Mucosa of stomach (tissue), 1 donor: Measurements from ENCODE around the gene ZNF587.
A peak's percentile ranks its signal among the peaks of the same experiment; 100 is the strongest.
"Not testable (repeated sequence)": the region's sequence is repeated elsewhere in the genome, so short reads cannot be mapped to it uniquely, and the experiment has no call there.

Experiments
- H3K27me3 ChIP-seq: one replicate; pipeline ENCODE4 v1.7.0; 2013; ENCODE audit warnings: mild to moderate bottlenecking, low read length; ENCODE audit not compliant: control insufficient read depth, insufficient read depth
- H3K36me3 ChIP-seq: one replicate; pipeline ENCODE4 v1.7.0; 2013; ENCODE audit warnings: low read length; ENCODE audit not compliant: control insufficient read depth, insufficient read depth
- H3K4me1 ChIP-seq: one replicate; pipeline ENCODE4 v1.7.0; 2013; ENCODE audit warnings: mild to moderate bottlenecking, low read length; ENCODE audit not compliant: control insufficient read depth, insufficient read depth
- H3K4me3 ChIP-seq: one replicate; pipeline ENCODE4 v1.7.0; 2013; ENCODE audit warnings: low read length
- H3K9ac ChIP-seq: one replicate; pipeline ENCODE4 v1.7.0; 2013; ENCODE audit warnings: mild to moderate bottlenecking, low read length, moderate library complexity
- H3K9me3 ChIP-seq: one replicate; pipeline ENCODE4 v1.7.0; 2013; ENCODE audit warnings: mild to moderate bottlenecking, low read length, moderate library complexity; ENCODE audit not compliant: control insufficient read depth
- donor health status: Pancreatic carcinoma.

ZNF587 gene

GRCh38 chr19:57867868-57868492 is 18.3 kb downstream of the ZNF587 start:
- H3K9me3 ChIP-seq: no peaks in the 10 kb centered on the region
- peaks cover 5% of the 10 kb centered on the region for H3K36me3 ChIP-seq
- no peak overlapping the region for H3K4me3 ChIP-seq
- no peaks in the 10 kb centered on the region for H3K27me3 ChIP-seq
- no peaks in the 10 kb centered on the region for H3K4me1 ChIP-seq
- H3K9ac ChIP-seq: no peak overlapping the region

- H3K9me3 ChIP-seq: not testable (repeated sequence)
Measured at GRCh38 chr19:57869655-57870054, 20.0 kb downstream of the ZNF587 start.

DNA sequence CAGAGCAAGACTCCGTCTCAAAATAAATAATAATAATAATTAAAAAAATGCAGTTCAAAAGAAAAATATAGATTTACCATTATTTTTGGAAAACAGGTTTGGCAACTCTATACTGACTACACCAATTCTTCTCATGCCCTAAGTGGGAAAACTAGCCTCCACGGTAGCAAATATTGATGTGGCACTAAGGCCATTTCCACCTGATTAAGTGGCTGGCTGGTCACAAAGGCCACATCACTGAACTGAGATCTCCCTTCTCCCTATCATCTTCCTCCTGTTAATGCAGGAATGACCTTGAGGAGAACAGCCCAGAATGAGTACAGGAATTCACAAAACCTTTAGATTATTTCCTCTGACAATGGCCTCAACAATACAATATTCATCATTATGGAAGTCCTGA is 20.6 kb downstream of the ZNF587 start:
- peaks cover 13% of the 10 kb centered on the region for H3K36me3 ChIP-seq
- peaks cover 6% of the 10 kb centered on the region for H3K9me3 ChIP-seq

More at GRCh38 chr19:57869655-57870054, 20.0 kb downstream of the ZNF587 start:
- H3K4me3 ChIP-seq, H3K9ac ChIP-seq, H3K4me1 ChIP-seq, H3K27me3 ChIP-seq: not testable (repeated sequence)
- peaks cover 13% of the 10 kb centered on the region for H3K36me3 ChIP-seq

GRCh38 chr19:57872450-57872849 is 22.8 kb downstream of the ZNF587 start:
- no peaks in the 10 kb centered on the region for H3K27me3 ChIP-seq
- peaks cover 11% of the 10 kb centered on the region for H3K9me3 ChIP-seq
- no peak overlapping the region for H3K4me3 ChIP-seq
- no peaks in the 10 kb centered on the region for H3K4me1 ChIP-seq
- peaks cover 13% of the 10 kb centered on the region for H3K36me3 ChIP-seq
- H3K9ac ChIP-seq: no peak overlapping the region

More for the DNA sequence above, 20.6 kb downstream of the ZNF587 start:
- Histone ChIP-seq H3K9ac (no peak overlapping the region), H3K4me1 (no peaks in the 10 kb centered on the region), H3K4me3 (no peak overlapping the region), H3K27me3 (no peaks in the 10 kb centered on the region)

DNA sequence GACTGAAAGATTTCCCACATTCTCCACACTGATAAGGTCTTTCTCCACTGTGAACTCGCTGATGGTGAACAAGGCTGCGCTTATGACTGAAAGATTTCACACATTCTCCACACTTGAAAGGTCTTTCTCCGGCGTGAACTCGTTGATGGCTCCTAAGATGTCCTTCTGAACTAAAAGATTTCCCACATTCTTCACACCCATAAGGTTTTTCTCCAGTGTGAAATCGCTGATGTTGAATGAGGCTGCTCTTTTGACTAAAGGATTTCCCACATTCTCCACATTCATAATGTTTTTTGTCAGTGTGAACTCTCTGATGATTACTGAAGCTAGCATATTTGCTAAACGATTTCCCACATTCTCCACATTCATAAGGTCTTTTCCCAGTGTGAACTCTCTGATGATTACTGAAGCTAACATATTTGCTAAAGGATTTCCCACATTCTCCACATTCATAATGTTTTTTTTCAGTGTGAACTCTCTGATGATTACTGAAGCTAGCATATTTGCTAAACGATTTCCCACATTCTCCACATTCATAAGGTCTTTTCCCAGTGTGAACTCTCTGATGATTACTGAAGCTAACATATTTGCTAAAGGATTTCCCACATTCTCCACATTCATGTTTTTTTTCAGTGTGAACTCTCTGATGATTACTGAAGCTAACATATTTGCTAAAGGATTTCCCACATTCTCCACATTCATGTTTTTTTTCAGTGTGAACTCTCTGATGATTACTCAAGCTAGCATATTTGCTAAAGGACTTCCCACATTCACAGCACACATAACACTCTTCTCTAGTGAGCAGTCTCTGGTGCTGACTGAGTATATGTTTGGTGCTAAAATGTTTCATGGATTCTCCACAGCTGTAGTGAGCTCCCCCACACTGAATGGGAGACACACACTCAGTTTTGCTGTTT is 24.5 kb downstream of the ZNF587 start:
- H3K4me1 ChIP-seq, H3K27me3 ChIP-seq, H3K4me3 ChIP-seq, H3K9ac ChIP-seq, H3K36me3 ChIP-seq: not testable (repeated sequence)
- H3K9me3 ChIP-seq: peaks cover 11% of the 10 kb centered on the region

DNA sequence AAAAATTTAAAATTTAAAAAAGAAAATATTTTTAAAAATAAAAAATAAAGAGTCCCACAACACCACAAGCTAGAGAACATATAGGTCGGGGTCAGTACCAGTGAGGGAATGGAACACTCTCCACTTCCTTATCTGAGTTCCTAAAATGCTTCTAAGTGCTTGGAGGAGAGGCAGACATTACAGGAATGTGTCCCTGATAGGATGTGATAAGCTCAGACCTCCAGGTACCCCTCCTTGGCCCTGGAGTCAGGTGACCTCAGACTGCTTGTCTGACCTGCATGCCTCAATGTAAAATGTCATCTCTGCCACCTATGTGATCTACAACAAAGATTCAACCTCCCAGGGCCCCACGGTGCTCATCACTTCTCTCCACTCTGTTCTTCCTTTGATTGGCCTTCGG is 36.4 kb downstream of the ZNF587 start:
- H3K9me3 ChIP-seq: no peaks in the 10 kb centered on the region
- no peak overlapping the region for H3K9ac ChIP-seq
- H3K4me1 ChIP-seq: no peaks in the 10 kb centered on the region
- no peak overlapping the region for H3K4me3 ChIP-seq
- no peaks in the 10 kb centered on the region for H3K27me3 ChIP-seq
- H3K36me3 ChIP-seq: no peaks in the 10 kb centered on the region

GRCh38 chr19:57887195-57887941 is 37.7 kb downstream of the ZNF587 start:
- Histone ChIP-seq H3K4me3 (no peak overlapping the region), H3K27me3 (no peaks in the 10 kb centered on the region), H3K9me3 (no peaks in the 10 kb centered on the region), H3K4me1 (no peaks in the 10 kb centered on the region), H3K36me3 (no peaks in the 10 kb centered on the region), H3K9ac (no peak overlapping the region)

GRCh38 chr19:57888107-57888559 is 38.5 kb downstream of the ZNF587 start:
- peak overlapping the region; percentile 64 for H3K4me3 ChIP-seq
- H3K4me1 ChIP-seq: no peaks in the 10 kb centered on the region
- no peaks in the 10 kb centered on the region for H3K9me3 ChIP-seq
- H3K27me3 ChIP-seq: no peaks in the 10 kb centered on the region
- H3K9ac ChIP-seq: peak overlapping the region; percentile 64
- no peaks in the 10 kb centered on the region for H3K36me3 ChIP-seq

GRCh38 chr19:57888560-57889231 is 39.0 kb downstream of the ZNF587 start, which contains the start of gene ZNF814:
Gene ZNF814 (minus strand): TSS chr19:57889037. CDS start chr19:57888802, 235 bp downstream.
- H3K27me3 ChIP-seq: no peaks in the 10 kb centered on the region
- peak within 1 kb of the TSS; percentile 64 for H3K4me3 ChIP-seq
- H3K4me1 ChIP-seq: no peaks in the 10 kb centered on the region
- H3K9ac ChIP-seq: peak within 1 kb of the TSS; percentile 64
- H3K9me3 ChIP-seq: no peaks in the 10 kb centered on the region
- H3K36me3 ChIP-seq: no peaks in the 10 kb centered on the region

DNA sequence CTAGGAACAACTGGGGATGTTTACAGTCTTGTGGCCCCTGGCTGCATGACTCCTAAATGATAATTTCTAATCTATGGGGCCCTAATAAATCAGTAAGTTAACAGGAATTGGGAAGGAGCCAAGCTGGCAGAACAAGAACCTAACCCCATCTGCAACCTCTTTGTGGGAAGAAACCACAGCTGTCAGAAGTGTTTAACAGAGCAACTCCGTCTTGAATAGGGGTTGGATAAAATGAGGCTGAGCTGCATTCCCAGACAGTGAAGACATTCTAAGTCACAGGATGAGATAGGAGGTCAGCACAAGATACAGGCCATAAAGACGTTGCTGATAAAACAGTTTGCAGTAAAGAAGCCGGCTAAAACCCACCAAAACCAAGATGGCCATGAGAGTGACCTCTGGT is 41.0 kb downstream of the ZNF587 start:
- not testable (repeated sequence) for H3K9ac ChIP-seq, H3K4me1 ChIP-seq, H3K27me3 ChIP-seq, H3K4me3 ChIP-seq, H3K36me3 ChIP-seq, H3K9me3 ChIP-seq

DNA sequence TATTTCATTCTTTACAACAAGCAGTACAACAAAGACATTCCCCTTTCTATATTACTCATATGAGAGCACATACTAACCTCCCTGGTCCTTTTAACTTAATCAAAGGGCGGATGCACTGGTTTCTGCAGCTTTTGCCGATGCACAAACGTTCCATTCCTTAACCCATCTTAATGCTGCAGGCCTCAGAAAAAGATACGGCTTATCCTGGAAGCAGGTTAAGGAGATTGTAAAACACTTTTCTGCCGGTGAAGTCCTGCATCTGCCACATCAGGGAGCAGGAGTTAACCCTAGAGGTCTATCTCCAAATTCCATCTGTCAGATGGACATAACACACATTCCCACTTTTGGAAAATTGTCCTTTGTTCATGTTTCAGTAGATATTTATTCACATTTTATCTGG is 50.7 kb downstream of the ZNF587 start:
- no peaks in the 10 kb centered on the region for H3K36me3 ChIP-seq
- no peaks in the 10 kb centered on the region for H3K27me3 ChIP-seq

More for the DNA sequence above, 50.7 kb downstream of the ZNF587 start:
- Histone ChIP-seq H3K4me3 (no peak overlapping the region), H3K4me1 (no peaks in the 10 kb centered on the region), H3K9ac (no peak overlapping the region), H3K9me3 (no peaks in the 10 kb centered on the region)
